ENCODE results near the gene LRRC25.

LRRC25 gene

GRCh38 chr19:18422530-18423191 is 25.2 kb upstream of the LRRC25 start:
- DNase-seq (no peak), ATAC-seq (no peak)
- H3K9me3 Mint-ChIP-seq, result no peaks in the 10 kb centered on the region
- H3K27me3 Mint-ChIP-seq, result peaks cover 12% of the 10 kb centered on the region
- H3K4me1 Mint-ChIP-seq, result peaks cover 92% of the 10 kb centered on the region
- peak overlapping the region; percentile 5 to 87 for H3K4me3 Mint-ChIP-seq
- no peak overlapping the region for H3K27ac Mint-ChIP-seq

DNA sequence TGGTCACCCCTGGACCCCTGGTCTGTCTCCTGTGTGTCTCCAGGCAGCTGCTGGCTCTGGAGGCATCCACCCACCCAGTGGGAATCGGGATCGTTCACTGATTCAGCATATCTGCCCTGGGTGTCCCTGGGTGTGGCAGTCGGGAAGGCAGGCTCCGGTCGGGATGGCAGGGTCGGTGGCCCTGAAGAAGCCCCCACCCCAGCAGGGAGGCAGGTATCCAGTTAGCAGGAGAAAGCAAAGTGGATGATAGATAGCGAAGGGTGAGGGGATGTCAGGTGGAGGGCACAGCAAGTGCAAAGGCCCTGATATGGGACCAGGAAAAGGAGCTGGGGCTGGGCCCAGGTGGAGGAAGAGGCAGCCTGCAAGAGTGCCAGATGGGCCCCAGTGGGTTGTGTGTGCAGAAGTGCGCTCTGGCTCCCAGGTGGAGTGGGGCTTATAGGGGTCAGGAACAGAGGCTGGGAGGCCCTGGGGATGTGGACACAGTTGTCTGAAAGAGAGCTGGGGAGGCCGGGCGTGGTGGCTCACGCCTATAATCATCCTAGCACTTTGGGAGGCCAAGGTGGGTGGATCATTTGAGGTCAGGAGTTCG is 24.0 kb upstream of the LRRC25 start:
- peaks cover 22% of the 10 kb centered on the region for H3K27me3 Mint-ChIP-seq
- H3K4me3 Mint-ChIP-seq, result peak overlapping the region; percentile 87
- peak overlapping the region in 1 of 2 donors; percentile 36 for H3K27ac Mint-ChIP-seq
- peaks cover 91% of the 10 kb centered on the region for H3K4me1 Mint-ChIP-seq
- no peak for ATAC-seq
- H3K9me3 Mint-ChIP-seq, result no peaks in the 10 kb centered on the region
- peak in 1 of 2 donors; percentile 21 for DNase-seq

- Mint-ChIP-seq H3K4me3 (peak overlapping the region; percentile 87), H3K27ac (no peak overlapping the region)
Measured at GRCh38 chr19:18420930-18421329, 23.5 kb upstream of the LRRC25 start.

DNA sequence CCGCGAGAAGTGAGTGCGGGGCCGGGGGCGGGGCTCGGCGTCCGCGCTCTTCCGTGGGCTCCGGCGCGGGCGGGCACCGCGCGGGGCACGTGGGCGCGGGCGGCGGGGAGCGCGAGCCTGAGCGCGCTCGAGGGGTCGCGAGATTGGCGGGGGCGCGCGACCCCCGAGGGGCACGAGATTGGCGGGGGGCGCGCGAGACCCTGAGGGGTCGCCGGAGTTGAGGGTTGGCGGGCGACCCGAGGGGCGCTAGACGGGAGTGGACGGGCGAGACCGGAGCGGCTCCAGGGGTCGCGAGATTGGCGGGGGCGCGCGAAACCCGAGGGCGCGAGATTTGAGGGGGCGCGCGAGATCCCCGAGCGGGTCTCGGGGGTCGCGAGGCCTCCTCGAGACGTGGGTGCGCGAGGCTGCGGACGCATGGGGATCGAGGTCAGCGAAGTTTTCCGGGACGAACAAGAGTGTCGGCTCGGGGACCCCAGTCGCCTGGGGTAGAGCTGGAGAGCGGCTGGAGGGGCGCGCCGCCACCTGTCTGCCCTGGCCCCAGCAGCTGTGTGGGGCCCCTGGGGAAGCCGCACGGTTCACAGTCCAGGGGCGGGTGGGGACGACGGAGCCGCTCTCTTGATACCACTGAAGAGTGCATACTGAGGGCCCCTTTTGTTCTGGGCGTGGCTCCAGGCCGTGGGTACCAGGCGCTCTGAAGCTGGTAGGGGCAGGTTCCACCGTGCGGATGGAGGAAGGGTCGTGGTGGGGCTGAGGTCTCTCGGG is 22.5 kb upstream of the LRRC25 start:
- H3K9me3 Mint-ChIP-seq, result no peaks in the 10 kb centered on the region
- H3K27ac Mint-ChIP-seq, result peak overlapping the region; percentile 14 to 76
- peak; percentile 53 to 58 for DNase-seq
- peak; percentile 58 for ATAC-seq
- peaks cover 36% of the 10 kb centered on the region for H3K27me3 Mint-ChIP-seq
- H3K4me1 Mint-ChIP-seq, result peaks cover 91% of the 10 kb centered on the region
- peak overlapping the region; percentile 87 for H3K4me3 Mint-ChIP-seq

More at GRCh38 chr19:18420930-18421329, 23.5 kb upstream of the LRRC25 start:
- peak in 1 of 2 donors; percentile 14 for DNase-seq
- Mint-ChIP-seq H3K4me1 (peaks cover 91% of the 10 kb centered on the region), H3K27me3 (peaks cover 28% of the 10 kb centered on the region), H3K9me3 (no peaks in the 10 kb centered on the region)
- no peak for ATAC-seq

- peak; percentile 69 for ATAC-seq
- peak; percentile 77 to 79 for DNase-seq
- peak within 1 kb of the TSS; percentile 87 for H3K4me3 Mint-ChIP-seq
- H3K27ac Mint-ChIP-seq, result peak within 1 kb of the TSS; percentile 52 to 76
- peaks cover 91% of the 10 kb centered on the region for H3K4me1 Mint-ChIP-seq
- no peaks in the 10 kb centered on the region for H3K9me3 Mint-ChIP-seq
- peaks cover 38% of the 10 kb centered on the region for H3K27me3 Mint-ChIP-seq
Measured at GRCh38 chr19:18419195-18419698, 21.8 kb upstream of the LRRC25 start, which contains the start of gene SSBP4. Gene SSBP4 (plus strand): TSS chr19:18419398. CDS start chr19:18419649, 251 bp downstream.

DNA sequence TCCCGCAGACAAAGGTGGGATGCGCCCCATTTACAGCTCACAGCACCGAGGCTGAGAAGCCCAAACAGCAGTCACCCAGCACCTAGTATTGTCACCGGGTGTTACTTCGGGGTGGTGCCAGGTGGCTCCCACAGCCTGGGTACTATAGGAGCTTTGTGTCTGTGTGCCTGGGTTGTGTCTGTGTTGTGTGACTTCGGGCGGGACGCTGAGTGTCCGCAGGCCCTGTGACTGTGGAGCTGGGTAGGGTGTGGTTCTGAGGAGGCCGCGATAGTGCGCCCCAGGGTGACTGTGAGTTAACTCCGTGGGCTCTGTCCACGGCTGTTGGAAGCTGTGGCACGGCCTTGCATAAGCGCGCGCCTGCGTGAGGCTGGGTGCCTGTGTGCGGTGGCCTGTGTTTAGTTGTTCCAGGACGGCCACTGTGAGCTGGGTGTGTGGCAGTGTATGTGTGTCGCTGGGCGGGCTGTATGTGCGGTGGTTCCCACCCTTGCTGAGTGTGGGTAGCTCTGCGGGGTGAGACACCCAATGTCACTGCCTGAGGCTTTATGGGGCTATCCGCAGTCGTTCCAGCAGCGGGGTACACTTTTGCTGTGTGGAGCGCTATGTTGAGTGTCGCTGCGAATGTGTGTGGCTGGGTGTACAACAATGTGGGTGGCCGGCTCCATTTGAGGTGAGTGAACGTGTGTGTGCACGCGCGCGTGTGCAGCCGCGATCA is 21.2 kb upstream of the LRRC25 start:
- Mint-ChIP-seq H3K4me1 (peaks cover 89% of the 10 kb centered on the region), H3K27me3 (peaks cover 44% of the 10 kb centered on the region), H3K9me3 (no peaks in the 10 kb centered on the region), H3K4me3 (peak overlapping the region; percentile 75 to 87), H3K27ac (peak overlapping the region; percentile 52 to 74)
- DNase-seq (peak in 1 of 2 donors; percentile 50), ATAC-seq (peak; percentile 32)

GRCh38 chr19:18418029-18418482 is 20.6 kb upstream of the LRRC25 start:
- H3K9me3 Mint-ChIP-seq, result no peaks in the 10 kb centered on the region
- DNase-seq (peak in 1 of 2 donors; percentile 50), ATAC-seq (peak; percentile 0)
- peak overlapping the region in 1 of 2 donors; percentile 59 for H3K27ac Mint-ChIP-seq
- H3K27me3 Mint-ChIP-seq, result peaks cover 50% of the 10 kb centered on the region
- H3K4me1 Mint-ChIP-seq, result peaks cover 83% of the 10 kb centered on the region
- H3K4me3 Mint-ChIP-seq, result peak overlapping the region; percentile 75 to 87

DNA sequence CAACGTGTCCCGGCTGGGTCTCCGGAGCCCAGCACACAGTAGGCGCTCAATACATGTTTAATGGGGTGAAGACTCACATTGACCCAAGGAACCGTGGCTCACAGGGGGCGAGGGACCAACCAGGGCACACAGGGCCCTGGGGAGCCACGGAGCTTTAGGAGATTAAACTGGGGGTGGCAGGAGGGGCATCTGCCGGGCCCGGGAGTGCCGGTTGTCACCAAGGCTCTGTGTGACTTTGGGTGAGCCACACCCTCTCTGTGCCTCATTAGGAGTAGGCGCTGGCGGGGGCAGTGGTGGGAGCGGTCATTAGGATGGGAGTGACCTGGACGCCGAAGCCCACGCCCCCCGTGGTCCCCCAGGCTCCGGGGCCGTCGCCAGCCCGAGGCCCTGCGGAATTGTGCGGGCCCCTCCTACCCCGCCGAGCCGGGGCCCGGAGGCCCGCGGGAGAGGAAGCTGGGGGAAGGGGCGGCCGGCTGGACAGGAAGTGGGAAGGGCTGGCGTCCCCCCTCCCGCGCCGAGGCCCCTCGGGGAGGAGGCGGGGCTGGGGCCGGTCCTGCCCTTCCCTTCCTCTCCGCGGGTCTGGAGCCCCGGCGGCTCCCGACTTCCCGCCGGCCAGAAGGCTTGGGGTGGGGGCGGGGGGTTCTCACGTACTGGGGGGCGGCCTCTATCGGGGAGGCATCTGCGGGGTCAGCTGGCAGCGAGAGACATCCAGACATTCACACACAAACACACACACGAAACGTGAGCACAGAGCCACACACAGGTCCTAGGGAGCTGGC is 20.0 kb upstream of the LRRC25 start:
- Mint-ChIP-seq H3K9me3 (no peaks in the 10 kb centered on the region), H3K4me1 (peaks cover 77% of the 10 kb centered on the region), H3K27ac (peak overlapping the region; percentile 59 to 89), H3K27me3 (peaks cover 56% of the 10 kb centered on the region), H3K4me3 (peak overlapping the region; percentile 92)
- DNase-seq (peak in 1 of 2 donors; percentile 47), ATAC-seq (peak; percentile 11)

DNA sequence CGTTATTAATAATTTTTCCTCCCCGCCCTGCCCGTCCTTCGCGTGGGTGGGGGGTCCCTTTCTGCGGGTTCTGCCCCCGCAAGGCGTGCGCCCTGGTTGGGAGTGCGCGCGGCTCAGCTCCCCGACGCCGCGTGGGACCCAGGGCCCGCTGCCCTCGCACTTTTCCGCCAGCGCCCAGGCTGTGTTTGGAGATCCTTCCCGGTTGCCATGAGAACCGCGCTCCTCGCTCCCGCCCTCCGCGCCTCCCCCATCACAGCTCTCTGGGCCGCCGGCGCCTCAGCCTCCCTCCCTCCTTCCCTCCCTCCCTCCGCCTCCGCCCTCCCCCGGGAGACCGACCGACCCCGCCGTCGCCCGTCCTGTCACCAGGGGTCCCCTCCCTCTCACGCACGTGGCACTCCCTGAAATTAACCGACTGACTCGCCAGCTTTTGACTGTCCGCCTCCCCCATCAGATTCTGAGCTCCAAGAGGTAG is 19.4 kb upstream of the LRRC25 start:
- Mint-ChIP-seq H3K9me3 (no peaks in the 10 kb centered on the region), H3K4me1 (peaks cover 71% of the 10 kb centered on the region), H3K4me3 (peak overlapping the region; percentile 92), H3K27ac (peak overlapping the region; percentile 81 to 93), H3K27me3 (peaks cover 63% of the 10 kb centered on the region)
- peak in 1 of 2 donors; percentile 67 for DNase-seq
- ATAC-seq, result peak; percentile 6

DNA sequence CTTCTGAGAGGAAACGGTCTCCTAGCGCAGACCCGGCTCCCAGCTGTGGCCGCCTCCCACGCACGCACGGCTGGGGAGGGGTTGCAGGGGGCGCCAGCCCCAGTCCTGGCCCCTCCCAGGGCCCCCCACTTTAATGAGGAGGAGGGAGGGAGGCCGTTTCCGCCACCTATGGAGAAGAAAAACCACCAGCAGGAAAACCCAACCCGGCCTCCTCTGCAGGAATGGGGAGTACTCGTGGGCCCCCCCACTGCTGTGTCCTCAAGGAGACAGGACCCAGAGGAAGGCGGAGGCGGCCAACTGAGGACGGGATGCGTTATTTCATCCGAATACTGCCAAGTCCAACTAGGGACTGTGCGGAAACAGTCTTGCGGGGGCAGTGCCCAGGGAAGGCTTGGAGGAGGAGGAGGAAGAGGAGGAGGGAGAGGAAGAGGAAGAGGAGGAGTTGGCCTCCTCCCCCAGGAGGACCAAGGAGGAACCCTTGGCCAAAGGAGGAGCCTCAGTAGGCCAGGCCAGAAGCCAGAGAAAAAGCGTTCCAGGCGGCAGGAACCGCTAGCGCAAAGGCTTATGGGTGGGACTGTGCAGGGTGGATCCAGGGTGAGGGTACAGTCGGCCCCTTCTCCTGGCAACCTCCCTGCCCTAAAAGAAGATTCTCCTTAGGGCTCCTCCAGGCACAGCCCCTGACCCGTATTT is 17.9 kb upstream of the LRRC25 start:
- Mint-ChIP-seq H3K9me3 (no peaks in the 10 kb centered on the region), H3K4me3 (peak overlapping the region; percentile 92), H3K27ac (no peak overlapping the region), H3K4me1 (peaks cover 62% of the 10 kb centered on the region), H3K27me3 (peaks cover 77% of the 10 kb centered on the region)
- no peak for ATAC-seq
- peak in 1 of 2 donors; percentile 20 for DNase-seq

DNA sequence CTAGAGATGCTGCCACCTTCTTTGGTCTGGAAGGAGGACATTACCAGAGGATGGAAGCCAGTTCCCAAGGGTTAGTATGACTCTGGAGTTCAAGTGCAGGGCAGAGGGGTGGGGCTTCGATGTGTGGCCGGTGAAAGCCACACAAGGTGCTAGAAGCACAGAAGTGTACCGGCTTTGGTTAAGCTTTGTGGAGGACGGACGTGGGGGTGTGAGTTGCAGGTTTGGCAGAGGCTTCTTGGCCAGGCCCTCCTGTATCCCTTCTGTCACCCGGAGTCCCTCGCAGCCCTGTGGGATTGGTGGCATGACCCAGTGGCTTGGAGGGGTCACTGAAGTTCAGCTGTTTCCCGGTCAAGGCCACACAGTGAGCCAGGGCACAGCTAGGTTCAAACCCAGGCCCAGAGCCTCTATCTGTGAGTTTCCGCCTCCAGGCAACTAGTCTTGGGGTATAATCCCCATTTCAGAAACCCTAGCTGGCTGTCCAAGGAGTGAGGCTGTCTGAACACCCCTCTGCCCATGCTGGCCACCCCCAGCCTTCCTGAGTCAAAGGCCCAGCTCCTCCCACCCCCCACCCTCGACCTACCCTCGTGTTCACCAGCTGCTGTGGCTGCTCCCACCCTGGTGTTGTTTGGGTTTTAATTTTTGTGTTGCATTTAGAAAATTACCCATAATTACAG is 17.2 kb upstream of the LRRC25 start:
- Mint-ChIP-seq H3K4me3 (peak overlapping the region; percentile 75 to 84), H3K9me3 (no peaks in the 10 kb centered on the region)

GRCh38 chr19:18412610-18413239 is 15.3 kb upstream of the LRRC25 start:
- Mint-ChIP-seq H3K27ac (no peak overlapping the region), H3K27me3 (peaks cover 66% of the 10 kb centered on the region), H3K9me3 (no peaks in the 10 kb centered on the region), H3K4me3 (no peak overlapping the region), H3K4me1 (peaks cover 48% of the 10 kb centered on the region)
- peak in 1 of 2 donors; percentile 13 for DNase-seq
- ATAC-seq, result no peak

More for the DNA sequence above, 17.2 kb upstream of the LRRC25 start:
- H3K27ac Mint-ChIP-seq, result no peak overlapping the region
- ATAC-seq (no peak), DNase-seq (peak in 1 of 2 donors; percentile 28)
- H3K4me1 Mint-ChIP-seq, result peaks cover 61% of the 10 kb centered on the region
- peaks cover 77% of the 10 kb centered on the region for H3K27me3 Mint-ChIP-seq

DNA sequence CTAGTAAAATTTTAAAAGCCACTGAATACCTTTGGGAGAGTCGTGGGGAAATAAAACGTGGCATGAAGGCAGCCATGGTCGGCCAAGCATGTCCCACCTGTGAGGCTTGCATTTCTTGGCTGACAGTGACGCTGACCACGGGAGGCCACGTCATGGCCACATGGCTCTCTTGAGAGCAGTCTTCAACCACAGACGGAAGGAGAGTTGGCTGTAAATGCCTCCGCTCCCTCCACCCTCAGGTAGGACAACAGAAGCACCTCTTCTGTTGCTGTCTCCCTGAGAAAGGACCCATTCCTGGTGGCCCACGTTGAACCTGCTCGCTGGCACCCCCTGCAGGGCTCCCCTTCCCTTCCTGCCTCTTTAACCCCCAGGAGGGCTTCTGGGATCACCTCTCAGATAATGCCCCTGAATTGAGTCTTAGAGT is 10.6 kb upstream of the LRRC25 start:
- Mint-ChIP-seq H3K9me3 (no peaks in the 10 kb centered on the region), H3K4me3 (no peak overlapping the region), H3K27ac (no peak overlapping the region), H3K27me3 (peaks cover 27% of the 10 kb centered on the region), H3K4me1 (peaks cover 10% of the 10 kb centered on the region)
- DNase-seq (peak in 1 of 2 donors; percentile 28), ATAC-seq (peak; percentile 37)
